ENCODE results near the gene AQP12A.
"Not testable (repeated sequence)": the region's sequence is repeated elsewhere in the genome, so short reads cannot be mapped to it uniquely, and the experiment has no call there.

AQP12A gene

GRCh38 chr2:240690421-240691074 lies 1.1 kb upstream of the AQP12A start:
- not testable (repeated sequence) for DNase-seq

DNA sequence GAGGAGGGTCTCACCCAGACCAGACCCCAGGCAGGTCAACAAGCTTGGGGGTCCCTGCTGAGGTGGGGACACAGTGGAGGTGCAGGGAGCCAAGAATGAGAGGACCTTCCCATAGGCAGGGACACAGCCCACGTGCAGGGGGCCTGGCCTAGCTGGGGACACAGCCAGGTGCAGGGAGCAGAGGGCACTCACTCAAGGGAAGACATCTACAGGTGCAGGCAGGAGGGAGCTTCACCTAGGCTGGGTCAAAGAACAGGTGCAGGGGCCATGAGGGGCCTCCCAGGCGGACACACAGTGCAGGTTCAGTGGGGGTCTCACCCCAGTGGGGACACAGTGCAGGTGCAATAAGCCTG lies 615 bp upstream of the AQP12A start:
- not testable (repeated sequence) for DNase-seq

- not testable (repeated sequence) for DNase-seq
Observed at GRCh38 chr2:240692583-240693561, 1.2 kb downstream of the AQP12A start.

DNA sequence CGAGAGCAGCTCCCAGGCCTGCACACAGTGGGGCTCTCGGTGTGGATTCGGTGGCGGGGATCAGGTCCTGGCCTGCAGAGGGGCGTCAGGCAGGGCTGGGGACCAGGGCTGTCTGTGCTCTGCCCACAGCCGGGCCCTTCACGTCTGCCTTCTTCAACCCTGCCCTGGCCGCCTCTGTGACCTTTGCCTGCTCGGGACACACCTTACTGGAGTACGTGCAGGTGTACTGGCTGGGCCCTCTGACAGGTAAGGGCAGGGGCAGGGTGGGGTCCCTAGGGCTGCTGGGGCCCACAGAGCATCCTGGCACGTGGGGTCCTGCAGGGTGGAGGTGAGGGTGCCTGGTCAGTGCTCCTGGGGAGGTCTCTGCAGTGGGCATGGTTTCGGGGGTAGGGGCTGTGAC lies 2.6 kb downstream of the AQP12A start:
- DNase-seq, result not testable (repeated sequence)

DNA sequence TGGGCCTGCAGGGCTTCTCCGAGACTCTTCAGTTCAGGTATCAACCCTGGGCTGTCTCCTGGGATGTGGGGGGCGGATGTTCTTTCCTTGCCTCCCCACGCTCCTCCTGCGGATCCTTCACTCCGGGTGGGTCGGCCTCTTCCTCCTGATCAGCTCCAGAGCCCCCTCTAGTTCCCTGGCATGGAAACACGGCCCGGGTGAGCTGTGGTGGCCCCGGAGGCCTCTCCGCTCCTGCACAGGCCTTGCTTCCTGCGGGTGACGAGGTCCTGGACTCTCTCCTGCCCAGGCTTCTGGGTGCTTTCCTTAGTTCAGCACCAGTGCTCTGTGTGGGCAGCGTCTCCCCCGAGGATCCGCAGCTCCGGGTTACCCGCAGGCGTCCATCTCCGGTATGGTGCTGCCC lies 3.9 kb downstream of the AQP12A start:
- not testable (repeated sequence) for DNase-seq

DNA sequence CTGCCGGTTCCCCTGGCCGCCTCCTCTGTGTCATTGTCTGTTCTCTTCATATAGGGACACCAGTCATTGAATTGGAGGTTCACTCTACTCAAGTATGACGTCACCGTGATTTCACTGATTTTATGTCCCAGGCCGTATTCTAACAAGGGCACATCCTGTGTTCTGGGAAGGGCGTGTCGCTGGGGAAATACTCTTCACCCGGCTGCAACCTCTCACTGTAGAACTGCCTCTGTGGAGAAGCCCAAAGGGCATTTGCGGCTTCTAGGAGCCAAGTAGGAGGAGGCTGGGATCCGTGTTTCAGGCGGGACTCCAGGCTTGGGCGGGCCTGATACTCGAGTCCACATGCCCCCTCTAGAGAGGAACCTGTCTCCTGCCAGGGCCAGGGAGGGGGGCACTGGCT lies 4.8 kb downstream of the AQP12A start:
- not testable (repeated sequence) for DNase-seq

DNA sequence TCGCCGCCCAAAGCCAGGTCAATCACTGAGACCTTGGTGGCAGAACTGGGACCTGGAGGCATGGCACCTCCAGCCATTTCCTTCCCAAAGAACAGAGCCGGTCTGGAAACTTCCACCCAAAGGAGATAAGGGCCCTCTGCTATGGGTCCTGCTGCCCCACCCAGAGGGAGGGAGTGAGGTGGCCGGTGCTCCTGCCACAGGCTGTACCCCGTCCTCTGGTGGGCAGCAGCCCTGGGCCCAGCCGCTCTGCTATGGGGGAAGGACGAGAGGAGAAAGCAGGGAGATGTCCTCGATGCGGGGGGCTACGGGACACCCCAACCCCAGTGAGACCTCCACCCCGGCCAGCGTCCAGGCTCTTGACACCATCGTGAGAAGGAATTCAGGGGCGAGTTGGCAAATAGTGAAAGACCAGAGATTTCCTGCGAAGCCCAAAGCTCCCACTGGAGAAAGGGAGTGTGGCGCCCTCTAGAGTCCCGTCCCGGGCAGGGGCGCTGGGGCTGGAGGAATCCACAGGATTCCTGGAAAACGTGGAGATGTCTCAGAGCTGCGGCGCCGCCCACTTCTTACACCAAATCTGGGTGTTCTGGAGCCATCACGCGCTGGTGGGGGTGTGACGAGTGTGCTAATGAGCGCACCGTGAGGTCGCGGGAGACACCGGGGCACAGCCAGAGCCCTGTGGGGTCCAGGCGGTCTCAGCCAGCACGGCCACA lies 7.3 kb downstream of the AQP12A start:
- not testable (repeated sequence) for DNase-seq

GRCh38 chr2:240699835-240700234 lies 8.2 kb downstream of the AQP12A start:
- DNase-seq, result not testable (repeated sequence)

- DNase-seq, result not testable (repeated sequence)
Observed at GRCh38 chr2:240700616-240701015, 8.9 kb downstream of the AQP12A start.

- no peak for DNase-seq
Observed at GRCh38 chr2:240701091-240701735, 9.5 kb downstream of the AQP12A start.

DNA sequence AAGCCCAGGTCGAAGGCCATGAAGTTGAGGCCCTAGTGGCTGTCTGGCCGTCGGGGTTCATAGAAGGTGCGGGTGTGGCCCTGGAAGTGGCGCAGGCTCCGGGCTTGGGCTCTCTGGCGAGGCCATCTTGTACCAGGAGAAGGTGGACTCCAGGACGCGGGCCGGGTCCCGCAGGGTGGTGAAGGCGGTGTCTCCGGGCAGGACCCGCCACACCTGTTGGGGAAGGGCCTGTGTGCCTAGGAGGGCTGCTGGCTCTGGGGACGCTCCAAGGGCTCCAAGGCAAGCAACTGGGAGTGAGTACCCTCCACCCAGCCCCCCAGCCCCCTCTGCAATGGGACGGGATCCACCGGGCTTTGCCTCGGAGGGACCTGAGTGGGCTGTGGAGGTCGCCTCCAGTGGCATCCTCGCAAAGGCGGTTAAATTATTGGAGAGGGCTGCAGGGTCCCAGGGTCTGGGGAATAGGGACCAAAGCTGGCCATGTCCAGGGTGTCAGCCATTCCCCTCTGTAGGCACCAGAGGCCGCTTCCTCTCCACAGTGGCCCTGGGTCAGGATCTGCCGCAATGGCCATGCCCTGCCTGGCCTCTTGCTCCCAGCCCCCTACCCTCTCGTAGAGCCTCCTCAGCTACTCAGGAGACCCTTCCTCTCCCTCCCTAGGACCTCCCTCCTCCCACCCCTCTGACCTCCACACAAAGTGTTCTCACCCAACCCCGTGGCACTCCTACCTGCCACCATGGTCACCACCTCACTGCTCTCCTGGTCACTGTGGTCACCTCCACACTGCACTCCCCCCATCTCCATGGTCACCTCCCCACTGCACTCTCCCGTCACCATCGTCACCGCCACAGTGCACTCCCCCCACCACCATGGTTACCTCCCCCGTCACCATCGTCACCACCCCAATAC lies 10.3 kb downstream of the AQP12A start:
- no peak for DNase-seq

DNA sequence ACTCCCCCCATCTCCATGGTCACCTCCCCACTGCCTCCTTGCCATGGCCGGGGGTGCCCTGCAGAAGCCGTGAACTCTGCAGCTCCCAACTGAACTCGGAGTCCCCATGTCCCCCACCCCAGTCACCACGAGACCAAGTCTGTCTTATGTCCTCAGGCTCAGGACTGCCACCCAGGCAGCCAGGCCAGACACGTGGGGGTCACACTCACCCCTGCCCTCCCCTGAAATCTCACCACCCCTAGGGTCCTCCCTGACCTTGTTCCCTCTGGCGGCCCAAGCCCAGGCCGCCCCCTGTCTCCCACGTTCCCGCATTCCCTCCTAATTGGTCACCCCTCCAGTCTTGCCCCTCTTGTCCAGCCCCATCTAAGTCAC lies 11.0 kb downstream of the AQP12A start:
- no peak for DNase-seq

DNA sequence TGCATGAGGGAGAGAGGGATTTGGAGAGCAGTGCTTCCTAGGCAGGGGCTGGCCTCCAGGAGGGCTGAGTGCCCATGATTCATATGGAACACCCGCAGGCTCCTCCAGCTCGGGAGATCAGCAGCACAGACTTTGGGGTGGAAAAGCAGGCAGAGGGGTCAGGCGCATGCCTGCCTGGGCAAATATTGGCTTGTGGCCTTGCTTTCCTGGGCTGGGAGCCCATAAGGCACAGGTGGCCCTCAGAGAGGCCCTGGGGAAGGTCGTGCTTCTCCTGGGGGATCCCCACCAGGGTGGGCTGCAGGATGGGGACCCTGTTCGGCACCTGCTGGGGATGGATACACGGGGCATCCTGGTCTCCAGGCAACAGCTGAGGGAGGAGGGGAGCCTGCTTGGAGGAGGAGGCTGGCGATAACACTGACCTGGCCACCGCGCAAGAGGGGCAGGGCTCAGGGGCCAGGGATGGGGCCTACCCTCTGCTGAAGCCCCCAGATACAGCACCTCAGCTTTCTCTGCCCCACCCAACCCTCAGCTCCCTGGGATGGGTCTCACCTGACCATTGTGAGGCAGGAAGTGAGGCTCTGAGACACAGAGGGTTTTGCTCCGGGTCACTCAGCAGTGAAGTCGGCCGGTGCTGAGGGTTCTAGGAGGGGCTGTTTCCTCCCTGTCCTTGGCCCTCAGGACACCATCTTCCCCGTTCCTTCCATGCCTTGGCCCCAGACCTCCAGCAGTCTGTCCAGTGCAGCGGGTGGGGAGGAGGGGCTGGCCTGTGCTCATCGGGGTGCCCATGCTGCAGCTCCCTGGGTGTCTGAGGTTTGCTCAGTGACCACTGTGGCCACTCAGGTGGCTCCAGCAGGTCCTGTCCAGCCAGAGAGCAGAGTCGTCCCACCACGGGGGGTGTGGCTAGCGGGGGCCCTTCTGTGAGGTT lies 12.0 kb downstream of the AQP12A start:
- no peak for DNase-seq

DNA sequence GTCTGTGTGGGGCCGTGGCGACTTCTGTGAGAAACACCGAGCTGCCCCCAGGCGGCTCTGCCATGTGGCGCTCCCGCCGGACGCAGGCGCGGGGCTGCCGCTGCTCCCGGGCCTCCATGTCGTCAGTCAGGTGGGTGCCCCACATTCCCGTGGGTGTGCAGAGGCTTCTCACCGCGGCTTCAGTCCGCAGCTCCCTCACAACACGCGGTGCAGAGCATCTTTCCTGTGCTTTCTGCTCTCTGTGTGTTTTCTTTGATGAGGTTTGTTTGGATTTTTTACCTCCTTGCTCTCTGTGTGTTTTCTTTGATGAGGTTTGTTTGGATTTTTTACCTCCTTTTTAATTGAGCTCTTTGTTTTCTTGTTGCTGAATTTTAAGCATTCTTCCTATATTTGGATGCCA lies 13.0 kb downstream of the AQP12A start:
- no peak for DNase-seq

GRCh38 chr2:240705204-240705791 lies 13.6 kb downstream of the AQP12A start:
- no peak for DNase-seq

GRCh38 chr2:240707043-240707756 lies 15.5 kb downstream of the AQP12A start:
- DNase-seq, result no peak

DNA sequence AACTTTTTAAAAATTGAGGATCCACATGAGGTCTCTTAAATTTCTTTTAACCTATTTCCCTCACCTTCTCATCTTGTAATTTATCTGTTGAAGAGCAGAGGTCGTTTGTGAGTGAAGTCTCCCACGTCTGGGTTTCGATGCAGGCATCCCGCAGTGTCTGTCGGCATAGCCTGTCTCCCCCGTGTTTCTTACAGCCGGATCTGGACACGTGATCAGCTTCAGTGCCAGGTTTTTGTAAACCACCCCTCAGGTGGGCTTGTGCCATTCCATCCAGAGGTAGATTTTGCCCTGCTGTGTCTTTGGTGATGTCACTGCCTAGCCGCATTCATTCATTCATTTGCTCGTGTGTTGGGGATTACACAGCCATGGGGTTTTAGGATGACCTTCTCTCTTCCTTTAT lies 16.2 kb downstream of the AQP12A start:
- no peak for DNase-seq

DNA sequence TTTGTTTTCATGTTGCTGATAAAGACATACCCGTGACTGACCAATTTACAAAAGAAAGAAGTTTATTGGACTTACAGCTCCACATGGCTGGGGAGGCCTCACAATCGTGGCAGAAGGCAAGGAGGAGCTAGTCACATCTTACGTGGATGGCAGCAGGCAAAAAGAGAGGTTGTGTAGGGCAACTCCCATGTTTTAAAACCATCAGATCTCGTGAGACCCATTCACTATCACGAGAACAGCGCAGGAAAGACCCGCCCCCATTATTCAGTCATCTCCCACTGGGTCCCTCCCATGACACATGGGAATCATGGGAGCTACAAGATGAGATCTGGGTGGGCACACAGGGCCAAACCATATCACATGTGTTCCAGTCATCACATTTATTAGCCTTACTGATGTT lies 16.8 kb downstream of the AQP12A start:
- DNase-seq, result no peak

DNA sequence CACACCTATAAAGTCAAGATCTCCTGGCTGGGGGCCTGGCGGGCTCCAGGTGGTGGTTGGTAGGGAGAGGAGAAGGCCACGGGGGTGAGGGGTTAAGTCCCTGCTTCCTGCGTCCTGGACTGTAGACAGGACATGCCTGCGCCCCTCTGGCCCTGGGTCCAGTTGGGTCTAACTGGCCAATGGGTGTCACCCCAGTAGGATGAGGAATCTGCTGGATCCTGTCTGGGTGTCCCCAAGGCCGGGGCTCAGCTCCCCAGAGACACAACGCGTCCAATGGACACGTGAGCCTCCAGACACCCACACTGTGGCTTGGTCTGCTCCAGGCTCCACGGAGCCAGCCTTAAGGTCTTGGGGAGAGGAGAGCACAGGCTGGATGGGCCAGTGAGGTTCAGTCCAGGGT lies 19.6 kb downstream of the AQP12A start:
- no peak for DNase-seq

DNA sequence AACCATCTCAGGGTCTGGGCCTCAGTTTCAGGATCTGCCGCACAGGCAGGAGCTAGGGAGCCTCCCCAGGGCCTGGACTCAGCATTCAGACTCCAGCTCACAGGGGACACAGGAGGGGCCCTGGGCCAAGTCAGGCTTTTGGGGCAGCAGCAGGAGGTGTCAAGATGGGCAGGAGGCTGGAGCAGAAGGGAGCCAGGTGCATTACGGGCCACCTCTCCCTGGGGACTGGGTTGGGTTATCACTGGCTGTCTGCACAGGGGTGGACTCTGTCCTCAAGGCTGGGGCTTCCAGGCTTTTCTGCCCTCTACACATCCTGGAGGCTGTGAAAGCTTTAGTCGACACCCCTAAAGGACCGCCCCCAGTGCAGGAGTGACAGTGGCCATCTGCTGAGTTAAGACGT lies 20.0 kb downstream of the AQP12A start:
- no peak for DNase-seq
